CD4-positive, alpha-beta T cell treated with Interleukin-12 subunit alpha and Interleukin-12 subunit beta, for 1 hour (primary cell): Measurements from ENCODE around the gene SELENON.
A peak's percentile ranks its signal among the peaks of the same experiment; 100 is the strongest.

Source experiments
- DNase-seq: peaks from one replicate; pipeline ENCODE4 v3.0.0-alpha.2; 2020

Gene SELENON, protein sequence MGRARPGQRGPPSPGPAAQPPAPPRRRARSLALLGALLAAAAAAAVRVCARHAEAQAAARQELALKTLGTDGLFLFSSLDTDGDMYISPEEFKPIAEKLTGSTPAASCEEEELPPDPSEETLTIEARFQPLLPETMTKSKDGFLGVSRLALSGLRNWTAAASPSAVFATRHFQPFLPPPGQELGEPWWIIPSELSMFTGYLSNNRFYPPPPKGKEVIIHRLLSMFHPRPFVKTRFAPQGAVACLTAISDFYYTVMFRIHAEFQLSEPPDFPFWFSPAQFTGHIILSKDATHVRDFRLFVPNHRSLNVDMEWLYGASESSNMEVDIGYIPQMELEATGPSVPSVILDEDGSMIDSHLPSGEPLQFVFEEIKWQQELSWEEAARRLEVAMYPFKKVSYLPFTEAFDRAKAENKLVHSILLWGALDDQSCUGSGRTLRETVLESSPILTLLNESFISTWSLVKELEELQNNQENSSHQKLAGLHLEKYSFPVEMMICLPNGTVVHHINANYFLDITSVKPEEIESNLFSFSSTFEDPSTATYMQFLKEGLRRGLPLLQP

DNA sequence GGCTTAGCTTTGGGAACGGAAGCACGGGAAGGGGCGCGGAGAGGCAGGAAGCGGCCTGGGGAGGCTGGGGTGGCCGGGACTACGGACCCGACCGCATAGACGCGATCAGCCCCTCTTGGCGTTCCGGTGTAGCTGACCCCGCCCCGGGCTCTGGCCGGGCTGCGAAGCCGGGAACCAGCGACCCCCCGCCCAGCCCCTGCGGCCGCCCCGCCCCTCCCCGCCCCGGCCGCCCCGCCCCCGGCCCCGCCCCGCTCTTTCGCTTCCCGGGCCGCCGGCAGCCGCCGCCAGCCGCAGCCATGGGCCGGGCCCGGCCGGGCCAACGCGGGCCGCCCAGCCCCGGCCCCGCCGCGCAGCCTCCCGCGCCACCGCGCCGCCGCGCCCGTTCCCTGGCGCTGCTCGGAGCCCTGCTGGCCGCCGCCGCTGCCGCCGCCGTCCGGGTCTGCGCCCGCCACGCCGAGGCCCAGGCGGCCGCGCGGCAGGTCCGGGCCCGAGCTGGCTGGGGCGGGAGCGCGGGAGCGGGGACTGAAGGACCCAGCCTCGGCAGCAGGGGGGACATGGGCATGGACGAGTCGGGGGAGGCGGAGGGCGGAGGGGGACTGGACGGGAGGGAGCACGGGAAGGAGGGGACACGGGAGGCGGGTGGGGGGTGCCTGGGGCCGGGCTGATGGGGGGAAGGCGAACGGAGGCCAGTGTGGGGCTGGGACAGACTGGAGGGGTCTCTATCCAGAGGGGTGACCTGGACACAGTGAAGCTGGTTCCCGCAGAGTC is at the start of gene SELENON:
Gene SELENON (plus strand): TSS at position 259 of the 768 bp plus-strand sequence. CDS start 38 bp downstream, at position 297.
- DNase-seq = peak; percentile 48

DNA sequence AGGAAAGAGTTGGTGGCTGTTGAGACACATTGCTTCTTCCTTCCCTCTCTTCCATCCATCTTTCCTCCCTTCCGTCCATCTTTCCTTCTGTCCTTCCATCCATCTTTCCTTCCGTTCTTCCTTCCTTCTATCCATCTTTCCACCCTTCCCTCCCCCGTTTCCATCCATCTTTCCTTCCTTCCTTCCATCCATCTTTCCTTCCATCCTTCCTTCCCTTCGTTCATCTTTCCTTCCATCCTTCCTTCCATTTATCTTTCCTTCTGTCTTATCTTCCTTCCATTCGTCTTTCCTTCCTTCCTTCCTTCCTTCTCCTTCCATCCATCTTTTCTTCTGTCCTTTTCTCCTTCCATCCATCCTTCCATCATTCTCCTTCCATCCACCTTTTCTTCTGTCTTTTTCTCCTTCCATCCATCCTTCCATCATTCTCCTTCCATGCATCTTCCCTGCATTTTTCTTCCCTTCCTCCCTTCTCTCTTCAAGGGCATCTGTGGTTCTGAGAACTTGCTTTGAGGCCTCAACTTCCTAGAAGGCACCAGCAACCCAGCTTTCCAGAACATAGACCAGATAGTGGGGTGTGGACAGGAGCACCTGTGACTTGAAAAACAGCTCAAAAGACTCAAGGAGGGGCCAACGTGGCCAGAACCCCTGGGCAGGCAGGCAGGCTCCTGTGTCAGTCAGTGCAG is 48.9 kb upstream of the SELENON start:
- no peak for DNase-seq

DNA sequence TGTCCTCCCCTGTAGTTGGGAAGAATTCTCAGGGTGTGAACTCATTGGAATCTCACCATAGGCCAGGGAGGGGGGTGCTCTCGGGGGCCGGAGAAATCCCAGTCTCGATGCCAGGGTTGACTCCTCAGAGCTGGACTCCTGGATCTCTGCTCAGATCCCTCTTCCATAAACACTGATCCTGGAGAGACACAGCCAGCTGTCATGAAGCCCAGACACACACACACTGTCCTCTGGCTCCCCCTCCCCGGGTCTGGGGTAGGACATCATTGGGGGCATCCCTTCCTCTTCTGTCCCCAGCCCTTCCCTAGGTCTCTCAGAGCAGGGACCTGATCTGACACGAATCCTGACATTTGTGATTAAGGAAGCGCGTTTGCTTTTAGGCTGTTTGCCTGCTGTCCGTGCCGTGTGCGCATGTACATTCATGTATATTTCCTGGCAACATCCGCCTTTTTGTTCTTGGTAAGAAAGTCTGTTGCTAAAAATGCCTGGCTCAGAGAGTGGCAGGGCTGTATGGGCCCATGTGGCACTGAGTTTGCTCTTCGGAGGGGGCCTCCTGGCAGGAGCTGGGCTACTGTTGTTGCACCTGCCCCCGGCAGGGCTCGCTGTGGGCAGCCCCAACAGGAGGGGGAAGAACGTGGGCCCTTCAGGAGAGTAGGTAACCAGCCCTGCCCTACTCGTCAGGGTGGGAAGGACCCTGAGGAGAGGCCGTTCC is 45.4 kb upstream of the SELENON start:
- DNase-seq = peak; percentile 9

DNA sequence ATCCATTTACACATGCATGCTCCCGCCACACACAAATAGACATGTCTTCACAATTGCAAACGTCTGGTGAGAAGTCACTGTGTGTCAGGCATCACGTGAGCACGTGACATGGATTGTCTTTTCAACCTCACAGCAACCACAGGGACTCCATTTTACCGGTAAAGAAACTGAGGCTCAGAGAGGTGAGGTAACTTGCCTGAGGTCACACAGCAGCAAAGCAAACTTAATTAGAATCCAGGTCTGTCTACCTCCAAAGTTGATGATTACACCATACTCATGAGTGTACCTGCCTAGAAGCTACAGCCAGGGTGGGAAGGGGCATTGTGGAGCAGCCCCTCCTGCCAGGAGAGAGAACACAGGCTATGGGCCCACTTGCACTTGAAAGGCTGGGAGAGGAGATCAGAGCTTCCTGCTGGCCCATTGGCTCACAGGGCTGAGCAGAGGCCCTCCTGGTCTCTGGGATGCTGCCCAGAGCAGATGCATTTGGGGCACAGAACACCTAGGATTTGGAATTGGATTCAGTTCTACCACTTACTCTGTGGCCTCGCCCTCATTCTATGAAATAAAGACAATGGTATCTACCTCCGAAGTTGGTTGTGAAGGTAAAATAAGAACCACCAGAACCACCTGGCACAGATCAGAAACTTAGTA is 44.4 kb upstream of the SELENON start:
- no peak for DNase-seq

DNA sequence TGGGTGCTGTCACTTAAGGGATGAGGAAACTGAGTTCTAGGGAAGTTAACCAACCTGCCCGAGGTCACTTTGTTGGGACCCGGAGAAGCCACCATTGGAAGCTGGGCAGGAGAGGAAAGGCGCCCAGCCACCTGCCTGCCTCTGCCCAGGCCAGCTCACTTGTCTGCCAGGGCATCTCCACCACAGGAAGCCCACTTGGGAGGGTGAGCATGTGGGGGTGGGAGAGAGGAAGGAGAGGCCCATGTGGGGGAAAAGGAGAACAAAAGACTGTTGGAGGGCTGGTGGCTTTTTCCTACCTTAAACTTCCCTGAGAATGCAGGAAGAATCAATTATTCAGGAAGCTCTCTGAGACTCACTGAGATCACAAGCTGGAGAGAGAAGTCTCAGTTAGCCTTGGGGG is 43.8 kb upstream of the SELENON start:
- DNase-seq = no peak

DNA sequence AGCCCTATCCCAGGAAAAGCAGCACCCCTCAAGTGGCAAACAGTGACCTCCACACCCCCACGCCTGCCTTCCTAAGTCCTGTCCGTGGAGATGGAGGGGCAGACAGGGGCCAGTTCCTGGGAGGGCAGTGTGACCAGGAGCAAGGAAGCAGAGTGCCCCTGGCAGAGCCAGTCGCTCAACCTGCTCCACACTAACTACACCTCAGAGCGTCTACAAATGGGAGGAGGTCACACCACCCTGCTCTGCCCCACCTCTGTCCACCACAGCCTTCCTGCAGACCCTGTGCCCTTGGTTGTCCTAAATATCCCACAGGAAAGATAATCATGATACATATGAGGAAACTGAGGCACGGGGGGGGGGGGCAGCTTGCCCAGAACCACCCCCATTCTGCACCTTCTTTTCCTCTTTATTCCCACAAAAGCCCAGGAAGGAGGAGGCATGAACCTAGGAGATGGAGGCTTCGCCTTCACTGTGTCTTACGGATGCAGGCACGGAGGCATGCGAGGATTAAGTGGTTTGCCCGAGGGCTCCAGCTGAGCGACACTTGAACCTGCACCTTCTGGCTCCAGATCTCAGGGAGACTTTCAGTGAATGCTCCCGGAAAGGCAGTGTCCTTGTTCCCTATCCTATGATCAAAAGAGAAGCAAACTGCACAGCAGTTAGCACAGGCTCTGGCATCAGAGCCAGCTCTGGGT is 42.7 kb upstream of the SELENON start:
- DNase-seq = no peak

DNA sequence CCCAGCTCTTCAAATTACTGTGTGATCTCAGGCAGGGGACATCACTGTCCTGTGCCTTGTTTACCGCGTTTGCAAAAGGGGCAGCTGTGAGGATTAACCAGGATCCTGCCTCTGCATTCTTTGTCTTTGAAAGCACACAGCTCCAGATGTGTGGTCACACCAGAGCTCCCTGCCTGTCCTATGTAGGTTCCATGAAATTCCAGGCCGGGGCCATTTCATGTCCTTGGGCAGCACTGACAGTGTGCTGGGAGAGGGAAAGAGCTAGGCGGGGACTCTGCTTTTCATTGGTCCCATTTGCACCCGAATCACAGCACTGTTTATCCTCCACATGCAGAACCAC is 42.2 kb upstream of the SELENON start:
- DNase-seq = no peak

DNA sequence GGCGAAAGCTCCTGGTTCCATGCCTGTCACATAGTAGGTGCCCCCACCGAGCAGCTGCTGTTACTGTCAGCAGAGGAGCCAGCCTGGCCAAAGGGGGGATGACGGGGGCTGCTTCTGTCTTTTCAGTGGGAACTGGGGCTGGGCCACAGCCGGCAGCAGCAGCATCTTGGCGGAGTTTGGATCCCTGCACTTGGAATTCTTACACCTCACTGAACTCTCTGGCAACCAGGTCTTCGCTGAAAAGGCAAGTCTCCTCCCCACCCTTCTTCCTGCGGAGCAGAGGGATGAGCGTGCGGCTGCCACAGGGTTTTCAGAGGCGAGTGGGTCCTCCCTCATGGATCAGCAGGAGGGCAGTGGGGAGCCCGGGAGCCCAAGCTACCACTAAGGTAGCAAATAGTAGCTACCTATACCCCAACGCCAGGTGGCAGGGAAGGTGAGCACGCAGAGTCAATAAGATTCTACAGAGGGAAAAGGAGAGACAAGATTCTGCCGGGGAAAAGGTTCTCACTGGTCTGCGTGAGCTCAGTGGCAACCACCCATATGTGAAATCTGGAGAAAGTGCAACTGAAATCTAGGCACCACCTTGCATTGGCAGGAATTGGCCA is 41.4 kb upstream of the SELENON start:
- no peak for DNase-seq

DNA sequence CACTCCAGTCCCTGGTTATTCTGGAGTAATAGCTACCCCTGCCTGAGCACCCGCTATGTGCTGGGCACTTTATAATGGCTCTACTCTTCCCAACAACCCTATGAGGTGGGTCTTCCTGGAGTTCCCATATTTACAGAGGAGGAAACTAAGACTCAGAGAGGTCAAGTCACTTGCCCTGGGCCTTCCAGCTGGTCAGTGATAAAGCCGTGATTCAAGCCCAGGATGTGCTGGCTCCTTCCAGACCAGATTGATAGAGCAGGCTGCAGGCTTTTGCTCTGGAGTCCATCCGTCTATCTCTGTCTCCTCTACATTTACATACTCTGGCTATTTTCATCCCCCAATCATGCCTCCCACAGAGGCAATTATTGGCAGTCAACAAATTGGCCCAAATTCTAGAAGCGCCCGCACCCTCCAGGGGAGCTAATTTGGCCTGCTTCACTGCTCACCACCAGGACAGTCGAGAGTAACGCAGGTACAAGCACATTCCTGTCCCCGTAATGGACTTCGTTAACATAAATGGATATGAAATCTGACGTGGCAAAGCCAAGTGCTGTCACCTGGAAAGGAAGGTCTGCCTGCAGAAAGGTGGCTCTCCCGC is 39.8 kb upstream of the SELENON start:
- DNase-seq = no peak

DNA sequence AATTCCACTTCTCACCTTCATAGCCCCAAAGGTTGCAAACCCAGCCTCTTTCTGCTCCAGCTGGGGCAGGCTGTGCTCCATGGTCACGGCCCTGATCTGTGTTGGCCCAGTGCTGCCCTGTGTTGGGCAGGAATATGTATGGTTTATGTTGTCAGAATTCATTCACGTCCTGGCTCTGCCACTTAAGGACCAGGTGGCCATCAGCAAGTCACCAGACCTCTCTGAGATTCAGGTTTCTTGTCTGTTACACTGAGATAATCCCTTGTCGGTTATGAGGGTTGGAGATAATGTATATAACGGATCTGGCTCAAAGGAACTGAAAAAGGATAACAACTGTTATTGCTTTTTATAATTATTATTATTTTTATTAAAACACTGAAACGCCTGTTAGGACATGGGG is 39.1 kb upstream of the SELENON start:
- no peak for DNase-seq

DNA sequence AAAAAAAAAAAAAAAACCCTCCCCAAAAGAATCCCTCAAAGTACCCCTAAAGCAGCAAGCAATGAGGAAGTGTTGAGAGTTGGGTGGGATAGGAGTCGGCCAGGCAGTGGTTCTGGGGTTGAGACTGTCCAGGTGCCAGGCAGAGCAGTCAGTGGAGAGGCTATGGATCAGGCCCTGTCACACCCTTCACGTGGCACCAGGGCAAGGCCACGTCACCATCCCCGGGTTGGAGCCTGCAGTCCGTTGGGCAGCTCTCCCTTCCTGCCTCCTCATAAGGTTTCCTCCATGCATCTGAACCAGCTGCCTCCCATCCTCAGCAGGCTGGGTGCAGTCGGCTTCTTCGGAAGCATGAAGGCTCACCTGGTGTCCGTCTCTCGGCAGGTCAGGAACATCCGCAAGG is 36.5 kb upstream of the SELENON start:
- no peak for DNase-seq

DNA sequence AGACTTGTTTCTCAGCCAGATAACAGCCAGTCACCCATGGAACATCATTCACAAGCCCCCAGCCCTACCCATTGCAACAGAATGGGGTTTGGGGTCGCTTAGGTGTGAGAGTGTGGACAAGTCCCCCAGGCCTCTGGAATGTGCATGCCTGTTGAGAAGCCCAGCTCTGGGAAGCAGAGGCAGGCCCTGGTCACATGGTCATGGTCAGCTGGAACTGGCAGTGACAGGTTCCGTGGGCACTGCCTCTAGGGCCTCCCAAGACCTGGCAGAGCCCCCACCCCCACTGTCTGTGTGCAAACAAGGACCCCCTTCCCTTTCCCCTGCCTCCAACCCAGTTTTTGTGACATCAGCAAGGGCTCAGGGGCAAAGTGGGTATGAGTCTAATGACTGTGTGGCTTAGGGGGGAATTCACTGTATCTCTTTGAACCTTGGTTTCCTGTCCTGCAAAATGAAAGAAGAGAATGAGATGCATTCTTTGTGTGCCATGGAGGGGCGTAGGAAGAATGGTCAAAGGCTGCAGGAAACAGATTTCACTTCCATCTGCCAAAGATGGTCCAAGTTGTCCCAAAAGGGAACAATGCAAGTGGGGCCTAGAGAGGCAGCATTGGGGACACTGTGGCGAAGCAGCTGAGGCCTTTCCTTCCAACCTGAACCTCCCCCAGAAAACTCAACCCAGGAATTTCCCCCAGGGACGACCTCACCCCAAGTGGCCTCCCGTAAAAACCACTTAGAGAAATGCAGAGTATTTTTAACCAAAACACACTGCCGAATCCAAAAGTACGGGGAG is 34.7 kb upstream of the SELENON start:
- DNase-seq = no peak

DNA sequence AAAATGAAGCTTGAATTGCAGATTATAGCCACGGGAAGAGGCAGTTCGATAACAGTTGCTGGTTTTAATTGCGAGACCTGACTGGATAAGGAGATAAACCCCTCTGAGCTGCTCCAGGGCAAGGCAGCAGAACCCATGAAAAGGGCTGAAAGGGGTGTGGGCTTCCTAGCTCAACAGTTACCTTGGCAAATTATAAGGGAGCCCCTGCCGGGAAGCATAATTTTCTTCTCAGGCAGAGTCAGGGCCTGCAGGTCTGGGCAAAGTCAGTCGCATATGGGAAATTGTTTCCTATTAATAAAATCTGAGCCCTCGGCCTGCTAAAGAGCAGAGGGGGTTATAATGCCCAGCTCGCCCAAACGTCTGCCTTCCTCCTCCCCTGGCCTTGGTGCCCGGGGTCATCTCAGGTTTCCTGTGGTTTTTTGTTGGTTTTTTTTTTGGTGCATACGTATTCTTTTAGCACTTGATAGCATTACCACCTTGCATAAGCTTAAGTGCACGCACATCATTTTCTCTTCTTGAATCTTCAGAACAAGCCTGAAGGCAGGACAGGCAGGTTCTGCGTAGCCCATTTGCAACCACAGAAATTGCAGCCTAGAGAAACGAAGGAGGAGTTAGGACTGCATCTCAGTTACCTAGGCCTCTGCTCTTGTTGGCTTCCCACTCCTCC is 33.9 kb upstream of the SELENON start:
- DNase-seq = no peak

DNA sequence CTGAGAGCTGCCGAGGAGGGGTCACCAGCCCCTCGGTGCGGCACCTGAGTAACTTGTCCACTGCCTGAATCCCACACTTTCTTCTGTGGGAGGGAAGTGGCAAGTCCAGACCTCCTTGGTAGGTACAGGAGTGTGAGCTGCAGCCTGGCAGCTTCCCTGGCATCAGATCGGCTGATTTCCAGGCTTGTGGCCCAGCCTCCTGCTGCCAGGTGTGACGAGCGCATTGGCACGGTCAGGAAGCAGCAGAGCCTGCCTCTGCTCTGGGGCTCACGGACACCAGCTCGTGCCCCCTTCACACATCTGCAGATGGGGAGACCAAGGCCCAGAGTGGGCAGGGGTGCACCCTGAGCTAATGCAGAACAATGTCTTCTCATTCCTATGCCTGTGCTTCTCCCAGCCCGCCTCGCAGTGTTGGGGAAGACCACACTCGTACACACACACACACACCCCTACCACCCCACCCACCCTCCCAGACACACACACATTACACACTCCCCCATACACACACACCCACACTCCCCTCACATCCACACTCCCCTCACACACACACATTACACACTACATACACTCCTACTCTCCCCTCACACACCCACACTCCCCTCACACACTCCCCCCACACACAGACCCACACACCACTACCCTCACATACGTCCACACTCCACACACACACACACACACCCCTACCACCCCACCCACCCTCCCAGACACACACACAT is 33.1 kb upstream of the SELENON start:
- no peak for DNase-seq

DNA sequence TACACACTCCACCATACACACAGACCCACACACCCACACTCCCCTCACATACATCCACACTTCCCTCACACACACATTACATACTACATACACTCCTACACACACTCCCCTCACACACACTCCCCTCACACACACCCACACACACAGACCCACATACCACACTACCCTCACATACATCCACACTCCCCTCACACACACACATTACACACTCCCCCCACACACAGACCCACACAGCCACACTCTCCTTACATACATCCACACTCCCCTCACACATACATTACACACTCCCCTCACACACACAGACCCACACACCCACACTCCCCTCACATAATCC is 32.6 kb upstream of the SELENON start:
- DNase-seq = no peak

DNA sequence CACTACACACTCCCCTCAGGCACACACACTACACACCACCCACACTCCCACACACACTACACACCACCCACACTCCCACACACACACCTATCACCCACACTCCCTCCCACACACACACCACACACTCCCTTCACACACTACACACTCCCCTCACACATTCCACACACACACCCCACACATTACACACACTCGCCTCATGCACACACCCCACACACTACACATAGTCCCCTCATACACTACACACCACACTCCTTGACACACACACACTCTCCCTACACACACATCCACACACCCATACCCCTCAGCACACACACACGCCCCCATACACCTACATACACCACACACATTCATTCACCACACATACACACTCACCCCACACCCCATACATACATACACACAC is 31.0 kb upstream of the SELENON start:
- DNase-seq = no peak

DNA sequence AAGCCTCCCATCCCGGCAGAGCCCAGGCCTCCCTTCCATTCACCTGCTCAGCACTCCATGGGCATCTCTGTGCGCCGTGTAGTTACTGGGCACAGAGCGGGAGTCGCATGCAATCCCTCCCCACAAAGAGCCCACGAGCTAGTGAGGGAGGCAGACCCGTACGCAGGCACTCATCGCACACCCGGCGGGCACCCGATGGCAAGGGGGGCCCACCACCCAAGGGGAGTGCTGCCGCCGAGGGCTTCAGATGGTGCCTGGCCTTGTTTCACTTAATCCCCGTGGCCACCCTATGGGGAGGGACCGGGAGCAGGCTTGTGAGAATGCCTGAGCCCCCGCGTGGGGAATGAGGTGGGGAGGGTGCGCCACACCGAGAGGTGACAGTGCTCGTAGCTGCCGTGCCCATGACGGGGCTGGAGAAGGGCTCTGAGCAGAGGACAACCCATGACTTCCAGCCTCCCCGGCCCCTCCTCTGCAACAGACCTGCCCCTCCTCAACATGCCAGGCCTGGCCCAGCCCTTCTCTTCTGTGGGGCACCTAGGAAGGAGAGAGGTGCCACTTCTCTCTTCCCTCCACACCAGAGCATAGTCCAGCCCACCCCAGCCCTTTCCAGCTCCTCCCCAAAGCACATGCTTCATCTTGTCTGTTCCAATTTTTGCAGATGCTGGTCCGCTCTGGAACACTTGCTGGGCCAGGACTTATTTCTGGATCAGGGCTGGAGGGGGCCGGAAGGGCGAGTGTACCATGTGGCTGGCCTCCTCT is 30.2 kb upstream of the SELENON start:
- DNase-seq = no peak
